KOPT-K1 (cell line): Measurements from ENCODE around the gene MT1A.

ENCODE experiments used
- H3K27ac ChIP-seq: fragments of 200-600 bp; sonication (generic); 2 replicates; pipeline ENCODE4 v1.5.1; 2016; ENCODE audit warnings: antibody characterized with exemption, mild to moderate bottlenecking, low read depth, low read length; ENCODE audit not compliant: poor library complexity, severe bottlenecking
- H3K36me3 ChIP-seq: fragments of 200-600 bp; sonication (generic); 2 replicates; pipeline ENCODE4 v1.5.1; 2017; ENCODE audit warnings: antibody characterized with exemption, mild to moderate bottlenecking, low read length, moderate library complexity; ENCODE audit not compliant: insufficient read depth
- H3K9me3 ChIP-seq: fragments of 200-600 bp; sonication (generic); 2 replicates; pipeline ENCODE4 v1.5.1; 2017; ENCODE audit warnings: antibody characterized with exemption, low read length, mild to moderate bottlenecking; ENCODE audit not compliant: insufficient read depth, poor library complexity, severe bottlenecking

Gene MT1A

GRCh38 chr16:56607675-56608042 lies 30.8 kb upstream of the MT1A start:
- no peaks in the 10 kb centered on the region for H3K36me3 ChIP-seq
- H3K9me3 ChIP-seq, result no peaks in the 10 kb centered on the region
- peak overlapping the region; percentile 59 for H3K27ac ChIP-seq

- peak within 1 kb of the TSS; percentile 59 for H3K27ac ChIP-seq
- no peaks in the 10 kb centered on the region for H3K36me3 ChIP-seq
- no peaks in the 10 kb centered on the region for H3K9me3 ChIP-seq
These were observed 30.2 kb upstream of the MT1A start, which contains the start of gene MT2A for GRCh38 chr16:56608043-56608875. MT2A (plus strand) TSS chr16:56608584; CDS start chr16:56608656, 72 bp downstream.

- peak overlapping the region; percentile 59 for H3K27ac ChIP-seq
- no peaks in the 10 kb centered on the region for H3K9me3 ChIP-seq
- H3K36me3 ChIP-seq, result no peaks in the 10 kb centered on the region
These were observed 29.5 kb upstream of the MT1A start for GRCh38 chr16:56608876-56609462.

- Histone ChIP-seq H3K27ac (peak overlapping the region; percentile 59), H3K9me3 (no peaks in the 10 kb centered on the region), H3K36me3 (no peaks in the 10 kb centered on the region)
These were observed 29.0 kb upstream of the MT1A start for GRCh38 chr16:56609463-56609921.

- peak overlapping the region; percentile 59 for H3K27ac ChIP-seq
These were observed 28.4 kb upstream of the MT1A start for GRCh38 chr16:56610017-56610608.

GRCh38 chr16:56610609-56611111 lies 27.8 kb upstream of the MT1A start:
- Histone ChIP-seq H3K36me3 (no peaks in the 10 kb centered on the region), H3K27ac (peak overlapping the region; percentile 59), H3K9me3 (no peaks in the 10 kb centered on the region)

More at GRCh38 chr16:56610017-56610608, 28.4 kb upstream of the MT1A start:
- no peaks in the 10 kb centered on the region for H3K9me3 ChIP-seq
- H3K36me3 ChIP-seq, result no peaks in the 10 kb centered on the region

- H3K27ac ChIP-seq, result no peak overlapping the region
- no peaks in the 10 kb centered on the region for H3K36me3 ChIP-seq
- no peaks in the 10 kb centered on the region for H3K9me3 ChIP-seq
These were observed 27.1 kb upstream of the MT1A start for GRCh38 chr16:56611281-56611833.

GRCh38 chr16:56613706-56614105 lies 24.8 kb upstream of the MT1A start:
- H3K27ac ChIP-seq, result no peak overlapping the region
- no peaks in the 10 kb centered on the region for H3K9me3 ChIP-seq

GRCh38 chr16:56614549-56614991 lies 23.9 kb upstream of the MT1A start:
- no peaks in the 10 kb centered on the region for H3K36me3 ChIP-seq
- no peak overlapping the region for H3K27ac ChIP-seq
- no peaks in the 10 kb centered on the region for H3K9me3 ChIP-seq

More at GRCh38 chr16:56613706-56614105, 24.8 kb upstream of the MT1A start:
- H3K36me3 ChIP-seq, result no peaks in the 10 kb centered on the region

- Histone ChIP-seq H3K36me3 (no peaks in the 10 kb centered on the region), H3K9me3 (no peaks in the 10 kb centered on the region), H3K27ac (no peak overlapping the region)
These were observed 23.1 kb upstream of the MT1A start for GRCh38 chr16:56615353-56615752.

- no peaks in the 10 kb centered on the region for H3K9me3 ChIP-seq
- H3K36me3 ChIP-seq, result no peaks in the 10 kb centered on the region
- no peak overlapping the region for H3K27ac ChIP-seq
These were observed 21.8 kb upstream of the MT1A start for GRCh38 chr16:56616608-56617211.

GRCh38 chr16:56617212-56618085 lies 21.0 kb upstream of the MT1A start:
- no peak overlapping the region for H3K27ac ChIP-seq
- H3K36me3 ChIP-seq, result no peaks in the 10 kb centered on the region
- H3K9me3 ChIP-seq, result no peaks in the 10 kb centered on the region

- no peaks in the 10 kb centered on the region for H3K9me3 ChIP-seq
- no peak overlapping the region for H3K27ac ChIP-seq
- H3K36me3 ChIP-seq, result no peaks in the 10 kb centered on the region
These were observed 20.3 kb upstream of the MT1A start for GRCh38 chr16:56618138-56618537.

GRCh38 chr16:56620339-56620897 lies 18.0 kb upstream of the MT1A start:
- no peaks in the 10 kb centered on the region for H3K36me3 ChIP-seq
- H3K9me3 ChIP-seq, result no peaks in the 10 kb centered on the region
- no peak overlapping the region for H3K27ac ChIP-seq
